Liver (tissue), 9 donors: ENCODE measurements around the gene ZNF677. TPM values are rescaled to one million over a fixed set of nuclear protein-coding genes. Genes with fewer than 3 reads are reported as not detected.

Experiments used
- DNase-seq: peaks from one replicate; pipeline ENCODE4 v3.0.0-alpha.2; 2017; ENCODE audit warnings: low spot score
- H3K27ac ChIP-seq, 2 donors: one replicate each; pipeline ENCODE4 v1.7.0; 2013; ENCODE audit warnings: inconsistent platforms in 2 of 2, low read length in 2 of 2, control low read depth in 1 of 2, low read depth in 1 of 2, mild to moderate bottlenecking in 1 of 2
- H3K27me3 ChIP-seq, 4 donors: one replicate each; pipeline versions ENCODE4 v1.6.1 to v1.7.0; 2013; ENCODE audit warnings: low read length in 3 of 4, inconsistent platforms in 1 of 4, mild to moderate bottlenecking in 1 of 4, moderate library complexity in 1 of 4; ENCODE audit not compliant: control insufficient read depth in 4 of 4, insufficient read depth in 4 of 4
- H3K36me3 ChIP-seq, 4 donors: one replicate each; pipeline versions ENCODE4 v1.6.1 to v1.7.0; 2013; ENCODE audit warnings: low read length in 3 of 4, mild to moderate bottlenecking in 3 of 4, low read depth in 1 of 4, moderate library complexity in 1 of 4; ENCODE audit not compliant: control insufficient read depth in 4 of 4, insufficient read depth in 3 of 4
- H3K4me1 ChIP-seq, 4 donors: one replicate each; pipeline versions ENCODE4 v1.6.1 to v1.7.0; 2013; ENCODE audit warnings: low read length in 3 of 4, mild to moderate bottlenecking in 3 of 4, moderate library complexity in 1 of 4; ENCODE audit not compliant: control insufficient read depth in 4 of 4, insufficient read depth in 4 of 4
- H3K4me3 ChIP-seq, 3 donors: one replicate each; pipeline versions ENCODE4 v1.6.1 to v1.7.0; 2013; ENCODE audit warnings: low read length in 3 of 3, control low read depth in 1 of 3, low read depth in 1 of 3, mild to moderate bottlenecking in 1 of 3
- H3K9ac ChIP-seq, 2 donors: one replicate each; pipeline ENCODE4 v1.7.0; 2013; ENCODE audit warnings: low read length in 2 of 2, mild to moderate bottlenecking in 2 of 2, moderate library complexity in 2 of 2, control low read depth in 1 of 2, low read depth in 1 of 2
- H3K9me3 ChIP-seq, 4 donors: one replicate each; pipeline versions ENCODE4 v1.6.1 to v1.7.0; 2013; ENCODE audit warnings: low read length in 3 of 4; ENCODE audit not compliant: control insufficient read depth in 4 of 4
- ATF3 ChIP-seq: IDR thresholded peaks from 2 replicates; pipeline ENCODE4 v1.6.1; 2016; ENCODE audit warnings: antibody characterized with exemption
- CTCF ChIP-seq: fragments of 150-350 bp; IDR thresholded peaks from 2 replicates; pipeline ENCODE4 v1.5.1; 2017; ENCODE audit warnings: improper control_type of control experiment, low read depth, low read length; ENCODE audit not compliant: missing input control
- EGR1 ChIP-seq, 2 donors: IDR thresholded peaks; 2 replicates each; pipeline ENCODE4 v1.6.1; 2016 to 2018; ENCODE audit warnings: antibody characterized with exemption in 2 of 2, low read depth in 2 of 2
- FOXA1 ChIP-seq: IDR thresholded peaks from 2 replicates; pipeline ENCODE4 v1.6.1; 2016; ENCODE audit warnings: antibody characterized with exemption
- FOXA2 ChIP-seq: IDR thresholded peaks from 2 replicates; pipeline ENCODE4 v1.6.1; 2016; ENCODE audit warnings: antibody characterized with exemption
- GABPA ChIP-seq, 2 donors: IDR thresholded peaks in 1 of 2; conservative IDR thresholded peaks in 1 of 2; 2 replicates each; pipeline ENCODE4 v1.6.1; 2016; ENCODE audit warnings: antibody characterized with exemption in 2 of 2, mild to moderate bottlenecking in 1 of 2, moderate library complexity in 1 of 2
- HNF4A ChIP-seq, 2 donors: conservative IDR thresholded peaks; 2 replicates each; pipeline ENCODE4 v1.6.1; 2016; ENCODE audit warnings: antibody characterized with exemption in 2 of 2, mild to moderate bottlenecking in 2 of 2
- HNF4G ChIP-seq: IDR thresholded peaks from 2 replicates; pipeline ENCODE4 v1.6.1; 2016; ENCODE audit warnings: antibody characterized with exemption
- JUND ChIP-seq, 2 donors: IDR thresholded peaks; 2 replicates each; pipeline ENCODE4 v1.6.1; 2016; ENCODE audit warnings: antibody characterized with exemption in 2 of 2
- MAX ChIP-seq: IDR thresholded peaks from 2 replicates; pipeline ENCODE4 v1.6.1; 2016; ENCODE audit warnings: antibody characterized with exemption
- NR2F2 ChIP-seq: IDR thresholded peaks from 2 replicates; pipeline ENCODE4 v1.6.1; 2016; ENCODE audit warnings: antibody characterized with exemption
- RAD21 ChIP-seq, 2 donors: IDR thresholded peaks; 2 replicates each; pipeline ENCODE4 v1.6.1; 2016; ENCODE audit warnings: antibody characterized with exemption in 2 of 2, mild to moderate bottlenecking in 2 of 2
- REST ChIP-seq: IDR thresholded peaks from 2 replicates; pipeline ENCODE4 v1.6.1; 2016; ENCODE audit warnings: antibody characterized with exemption, mild to moderate bottlenecking
- RXRA ChIP-seq, 2 donors: IDR thresholded peaks; 2 replicates each; pipeline ENCODE4 v1.6.1; 2017 to 2018; ENCODE audit warnings: antibody characterized with exemption in 2 of 2, mild to moderate bottlenecking in 1 of 2
- SP1 ChIP-seq: IDR thresholded peaks from 2 replicates; pipeline ENCODE4 v1.6.1; 2018; ENCODE audit warnings: antibody characterized with exemption, mild to moderate bottlenecking
- TAF1 ChIP-seq: conservative IDR thresholded peaks from 2 replicates; pipeline ENCODE4 v1.6.1; 2016; ENCODE audit warnings: antibody characterized with exemption, mild to moderate bottlenecking
- YY1 ChIP-seq: IDR thresholded peaks from 2 replicates; pipeline ENCODE4 v1.6.1; 2016; ENCODE audit warnings: antibody characterized with exemption, mild to moderate bottlenecking
- ZBTB33 ChIP-seq: IDR thresholded peaks from 2 replicates; pipeline ENCODE4 v1.6.1; 2016; ENCODE audit warnings: antibody characterized with exemption
- WGBS: extraction: QIAGEN DNeasy Blood & Tissue Kit; methylation state at CpG from one replicate; pipeline ENCODE4 v1.1.7; 2013; 5-methylcytosine and 5-hydroxymethylcytosine counted together
- polyA plus RNA-seq, 2 donors: library from polyadenylated mRNA; stranded (reverse) in 1 of 2; unstranded in 1 of 2; fragments of 200-250 nt in 1 of 2; fragments of >200 nt in 1 of 2; fragmentation: Nextera tagmentation in 1 of 2; extraction: Ambion mirVana in 1 of 2; gene quantifications; one replicate each; pipeline versions ENCODE4 v1.2.1 to v1.2.3, GENCODE V29; 2013 to 2015
- total RNA-seq, 2 donors: library from RNA; depleted of rRNA; stranded (reverse); fragments of >200 nt; gene quantifications; one replicate each; pipeline ENCODE4 v1.2.3, GENCODE V29; 2014
- donor health status: healthy.
- donor health status: healthy.
- donor health status: healthy.
- donor health status: healthy.
- donor health status: healthy.

ZNF677 gene
- total and polyA plus RNA-seq, 4 donors = 1.0 to 6.8 (median 1.5) TPM

GRCh38 chr19:53275480-53275879 is 20.8 kb upstream of the ZNF677 start:
- no peaks in the 10 kb centered on the region for H3K4me1 ChIP-seq
- 94% methylated on average over 2 of the region's 2 CpGs for WGBS
- H3K9ac ChIP-seq = no peak overlapping the region
- peaks cover 0 to 3% (median 0%) of the 10 kb centered on the region in 4 donors for H3K27me3 ChIP-seq
- no peak overlapping the region for H3K27ac ChIP-seq
- TF ChIP-seq ZBTB33 (no peak), TAF1 (no peak), FOXA1 (no peak), GABPA (IDR thresholded peaks at IDR 0.05 in 1 of 2, conservative IDR thresholded peaks at IDR 0.05 in 1 of 2) (no peak), ATF3 (no peak), CTCF (no peak), FOXA2 (no peak), REST (no peak), HNF4G (no peak), SP1 (no peak), NR2F2 (no peak), RAD21 (IDR thresholded peaks at IDR 0.05) (no peak), JUND (IDR thresholded peaks at IDR 0.05) (no peak), HNF4A (conservative IDR thresholded peaks at IDR 0.05) (no peak), YY1 (no peak), MAX (no peak), EGR1 (IDR thresholded peaks at IDR 0.05; ENCODE audit: low read depth in 2 of 2) (no peak), RXRA (IDR thresholded peaks at IDR 0.05) (no peak)
- DNase-seq = no peak
- H3K9me3 ChIP-seq = peaks cover 4 to 29% (median 19%) of the 10 kb centered on the region in 4 donors
- no peak overlapping the region for H3K4me3 ChIP-seq
- no peaks in the 10 kb centered on the region for H3K36me3 ChIP-seq
